ENCODE data around the gene FBXO31. TPM values are rescaled to one million over a fixed set of nuclear protein-coding genes. Genes with fewer than 3 reads are reported as not detected.

The FBXO31 gene
- total and polyA plus RNA-seq, 12 donors, result 19.2 to 106 (median 65.9) TPM

DNA sequence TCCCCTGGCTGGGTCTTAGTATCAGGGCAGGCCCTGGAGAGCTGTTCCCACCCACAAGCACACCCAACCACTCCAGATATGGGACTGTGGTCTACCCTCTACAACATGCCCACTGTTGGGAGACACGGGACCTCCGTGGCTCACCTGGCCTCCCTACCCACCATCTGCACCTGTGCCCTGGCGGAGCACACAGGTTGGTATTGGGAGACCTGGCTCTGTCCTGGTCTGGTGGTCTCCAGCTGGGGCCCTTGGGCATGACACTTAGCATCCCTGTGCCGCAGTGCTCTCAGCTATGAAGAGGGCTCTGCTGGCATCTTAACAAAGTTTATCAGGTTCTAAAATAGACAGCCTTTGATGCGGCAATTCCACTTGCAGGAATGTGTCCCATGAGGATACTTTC is 72.2 kb downstream of the FBXO31 start:
- WGBS, 4 donors, result 83 to 95% (median 93%) methylated on average over 2 to 5 of the region's 5 CpGs
- H3K36me3 ChIP-seq (replicated peaks in 1 of 2), result no peaks in the 10 kb centered on the region
- H3K9me3 ChIP-seq (replicated peaks in 1 of 3), result no peaks in the 10 kb centered on the region
- TF ChIP-seq, protein P1, sequence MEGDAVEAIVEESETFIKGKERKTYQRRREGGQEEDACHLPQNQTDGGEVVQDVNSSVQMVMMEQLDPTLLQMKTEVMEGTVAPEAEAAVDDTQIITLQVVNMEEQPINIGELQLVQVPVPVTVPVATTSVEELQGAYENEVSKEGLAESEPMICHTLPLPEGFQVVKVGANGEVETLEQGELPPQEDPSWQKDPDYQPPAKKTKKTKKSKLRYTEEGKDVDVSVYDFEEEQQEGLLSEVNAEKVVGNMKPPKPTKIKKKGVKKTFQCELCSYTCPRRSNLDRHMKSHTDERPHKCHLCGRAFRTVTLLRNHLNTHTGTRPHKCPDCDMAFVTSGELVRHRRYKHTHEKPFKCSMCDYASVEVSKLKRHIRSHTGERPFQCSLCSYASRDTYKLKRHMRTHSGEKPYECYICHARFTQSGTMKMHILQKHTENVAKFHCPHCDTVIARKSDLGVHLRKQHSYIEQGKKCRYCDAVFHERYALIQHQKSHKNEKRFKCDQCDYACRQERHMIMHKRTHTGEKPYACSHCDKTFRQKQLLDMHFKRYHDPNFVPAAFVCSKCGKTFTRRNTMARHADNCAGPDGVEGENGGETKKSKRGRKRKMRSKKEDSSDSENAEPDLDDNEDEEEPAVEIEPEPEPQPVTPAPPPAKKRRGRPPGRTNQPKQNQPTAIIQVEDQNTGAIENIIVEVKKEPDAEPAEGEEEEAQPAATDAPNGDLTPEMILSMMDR (IDR thresholded peaks at IDR 0.05), result no peak
- no peak for TF ChIP-seq POLR2A (IDR thresholded peaks at IDR 0.05)
- DNase-seq, result no peak
- H3K4me3 ChIP-seq, result no peak overlapping the region
- no peaks in the 10 kb centered on the region for H3K27me3 ChIP-seq
- intact Hi-C loops (cut with DNase I), result loop anchor here in 1 of 2 donors (10.0 kb wide), 1 partner anchor 323 kb away; no protein-coding TSS in a partner anchor
- H3K4me1 ChIP-seq (replicated peaks in 1 of 2), result no peaks in the 10 kb centered on the region
- no peak overlapping the region for H3K27ac ChIP-seq

GRCh38 chr16:87310610-87311009 is 73.0 kb downstream of the FBXO31 start:
- TF ChIP-seq, protein P1 (IDR thresholded peaks at IDR 0.05), result no peak
- TF ChIP-seq POLR2A (IDR thresholded peaks at IDR 0.05), result no peak
- intact Hi-C loops (cut with DNase I), result loop anchor here in 1 of 2 donors (10.0 kb wide), 1 partner anchor 324 kb away; no protein-coding TSS in a partner anchor
- H3K27me3 ChIP-seq, result no peaks in the 10 kb centered on the region
- DNase-seq, result no peak
- 79 to 86% (median 83%) methylated on average over 5 to 7 of the region's 7 CpGs for WGBS, 4 donors
- no peaks in the 10 kb centered on the region for H3K9me3 ChIP-seq (replicated peaks in 1 of 3)
- H3K27ac ChIP-seq, result no peak overlapping the region
- no peaks in the 10 kb centered on the region for H3K36me3 ChIP-seq (replicated peaks in 1 of 2)
- no peaks in the 10 kb centered on the region for H3K4me1 ChIP-seq (replicated peaks in 1 of 2)
- no peak overlapping the region for H3K4me3 ChIP-seq

GRCh38 chr16:87309620-87310525 is 73.7 kb downstream of the FBXO31 start:
- Histone ChIP-seq H3K4me1 (replicated peaks in 1 of 2) (no peaks in the 10 kb centered on the region), H3K9me3 (replicated peaks in 1 of 3) (no peaks in the 10 kb centered on the region), H3K36me3 (replicated peaks in 1 of 2) (no peaks in the 10 kb centered on the region), H3K27ac (no peak overlapping the region), H3K27me3 (no peaks in the 10 kb centered on the region), H3K4me3 (no peak overlapping the region)
- TF ChIP-seq, protein P1 (IDR thresholded peaks at IDR 0.05), result no peak
- no peak for TF ChIP-seq POLR2A (IDR thresholded peaks at IDR 0.05)
- WGBS, 4 donors, result 65 to 93% (median 79%) methylated on average over 4 to 5 of the region's 5 CpGs
- intact Hi-C loops (cut with DNase I), result loop anchor here in 1 of 2 donors (10.0 kb wide), 1 partner anchor 325 kb away; no protein-coding TSS in a partner anchor
- DNase-seq, result no peak

DNA sequence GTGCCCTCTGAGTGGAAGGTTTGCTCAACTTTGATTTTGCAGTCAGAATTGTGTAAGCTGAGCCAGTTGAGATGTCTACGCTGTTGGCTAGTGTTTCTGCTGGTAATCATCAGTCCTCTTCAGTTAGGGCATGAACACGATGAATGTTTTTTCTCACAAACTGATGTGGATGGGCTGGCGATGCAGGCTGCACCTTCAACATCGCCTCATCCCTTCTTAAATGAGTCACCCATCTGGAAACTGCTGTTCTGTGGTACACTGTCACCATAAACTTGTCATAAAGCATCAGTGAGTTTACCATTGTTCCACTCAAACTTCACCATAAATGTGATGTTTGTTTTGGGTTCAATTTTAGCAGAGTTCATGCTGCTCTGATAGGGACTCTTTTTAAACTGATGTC is 74.8 kb downstream of the FBXO31 start:
- 67 to 100% (median 79%) methylated on average over 4 of the region's 4 CpGs for WGBS, 4 donors
- TF ChIP-seq, protein P1 (IDR thresholded peaks at IDR 0.05), result no peak
- no peak for TF ChIP-seq POLR2A (IDR thresholded peaks at IDR 0.05)
- no peak for DNase-seq
- Histone ChIP-seq H3K27me3 (no peaks in the 10 kb centered on the region), H3K4me3 (no peak overlapping the region), H3K4me1 (replicated peaks in 1 of 2) (no peaks in the 10 kb centered on the region), H3K9me3 (replicated peaks in 1 of 3) (no peaks in the 10 kb centered on the region), H3K36me3 (replicated peaks in 1 of 2) (no peaks in the 10 kb centered on the region), H3K27ac (no peak overlapping the region)
- intact Hi-C loops (cut with DNase I), result no loop called here

Measured in adrenal gland (tissue), 12 donors.